ENCODE measurements around the gene SPHK1. TPM values are rescaled to one million over a fixed set of nuclear protein-coding genes. Genes with fewer than 3 reads are reported as not detected.

SPHK1 gene
- polyA plus RNA-seq, 1 of the 3 experiments (the other 2 are of a cell fraction), result 12.3 TPM

- Histone ChIP-seq H3K9me3 (no peaks in the 10 kb centered on the region), H3K79me2 (ENCODE audit: insufficient read depth) (no peaks in the 10 kb centered on the region), H2AFZ (ENCODE audit: low read depth) (no peak overlapping the region), H3K4me2 (no peak overlapping the region), H3K36me3 (replicated peaks in 1 of 2; ENCODE audit: control insufficient read depth in 1 of 2, insufficient read depth in 2 of 2, low read length in 1 of 2) (no peaks in the 10 kb centered on the region), H4K20me1 (ENCODE audit: insufficient read depth) (no peaks in the 10 kb centered on the region), H3F3A (replicated peaks; ENCODE audit: insufficient read depth) (peaks cover 18% of the 10 kb centered on the region), H3K27ac (ENCODE audit: low read depth in 2 of 2, low read length in 1 of 2) (no peak overlapping the region), H3K27me3 (ENCODE audit: insufficient read depth) (no peaks in the 10 kb centered on the region), H3K9me2 (no peaks in the 10 kb centered on the region), H3K9ac (no peak overlapping the region), H3K4me3 (ENCODE audit: low read depth in 2 of 2, low read length in 1 of 2) (no peak overlapping the region), H3K4me1 (ENCODE audit: control insufficient read depth in 1 of 2, insufficient read depth in 2 of 2, low read depth in 1 of 2, low read length in 1 of 2) (peaks cover 0 to 3% of the 10 kb centered on the region in 2 experiments; a peak in 1 of 4 replicates)
- POLR2A ChIA-PET, result interaction anchor here (1.4 kb wide), 1 partner anchor 23 kb away, joined by 3 read pairs; the partner anchor contains the start of gene PRPSAP1
- CTCF ChIA-PET, result interaction anchor here (0.7 to 4.6 kb wide), 6 partner anchors 9 to 256 kb away, joined by 3 to 42 read pairs (median 4); partner anchors contain the start of gene SPHK1
- DNase-seq, result no peak
- TF ChIP-seq RCOR1 (IDR thresholded peaks at IDR 0.05; ENCODE audit: low read length), result no peak
- no peak for TF ChIP-seq USF2 (IDR thresholded peaks at IDR 0.05; ENCODE audit: borderline replicate concordance, low read depth, low read length)
- no peak for TF ChIP-seq USF1 (IDR thresholded peaks at IDR 0.05; ENCODE audit: borderline replicate concordance, low read depth)
- TF ChIP-seq GABPA (IDR thresholded peaks at IDR 0.05; ENCODE audit: low read depth), result no peak
- TF ChIP-seq FOXJ3 (CRISPR knock-in tag; IDR thresholded peaks at IDR 0.05), result no peak
- 89% methylated on average over 8 of the region's 8 CpGs for WGBS (ENCODE audit: low lambda C conversion rate)
Measured at GRCh38 chr17:76376318-76377133, 7.9 kb upstream of the SPHK1 start.

- POLR2A ChIA-PET, result no interaction called here
- CTCF ChIA-PET, result interaction anchor here (0.7 to 13.8 kb wide), 7 partner anchors 9 to 145 kb away, joined by 3 to 312 read pairs (median 4); partner anchors contain the start of gene QRICH2
Measured at GRCh38 chr17:76378548-76379274, 5.7 kb upstream of the SPHK1 start.

More at GRCh38 chr17:76378548-76379274, 5.7 kb upstream of the SPHK1 start:
- DNase-seq, result peak; percentile 54
- Histone ChIP-seq H3F3A (replicated peaks; ENCODE audit: insufficient read depth) (peaks cover 7% of the 10 kb centered on the region), H3K27ac (ENCODE audit: low read depth in 2 of 2, low read length in 1 of 2) (no peak overlapping the region), H3K9ac (no peak overlapping the region), H3K4me1 (ENCODE audit: control insufficient read depth in 1 of 2, insufficient read depth in 2 of 2, low read depth in 1 of 2, low read length in 1 of 2) (peaks cover 0 to 15% of the 10 kb centered on the region in 2 experiments; a peak in 1 of 4 replicates), H3K4me2 (no peak overlapping the region), H3K4me3 (ENCODE audit: low read depth in 2 of 2, low read length in 1 of 2) (no peak overlapping the region), H3K27me3 (ENCODE audit: insufficient read depth) (no peaks in the 10 kb centered on the region), H3K79me2 (ENCODE audit: insufficient read depth) (no peaks in the 10 kb centered on the region), H3K9me2 (no peaks in the 10 kb centered on the region), H2AFZ (ENCODE audit: low read depth) (no peak overlapping the region), H4K20me1 (ENCODE audit: insufficient read depth) (no peaks in the 10 kb centered on the region), H3K9me3 (no peaks in the 10 kb centered on the region), H3K36me3 (replicated peaks in 1 of 2; ENCODE audit: control insufficient read depth in 1 of 2, insufficient read depth in 2 of 2, low read length in 1 of 2) (no peaks in the 10 kb centered on the region)
- TF ChIP-seq GATA2 (CRISPR knock-in tag; IDR thresholded peaks at IDR 0.05), result 0 out of 2 replicates have a peak, but pooled peaks have one; percentile 32
- no peak for TF ChIP-seq JUND (IDR thresholded peaks at IDR 0.05)
- WGBS (ENCODE audit: low lambda C conversion rate), result 80% methylated on average over 5 of the region's 5 CpGs
